NCI-H510A (cell line): Measurements from ENCODE around the gene NELL2.
"Not testable (repeated sequence)": the region's sequence is repeated elsewhere in the genome, so short reads cannot be mapped to it uniquely, and the experiment has no call there.

Source experiments
- DNase-seq: peaks from one replicate; lab custom pipeline; 2025; lab: John Stamatoyannopoulos, UW

Gene NELL2

DNA sequence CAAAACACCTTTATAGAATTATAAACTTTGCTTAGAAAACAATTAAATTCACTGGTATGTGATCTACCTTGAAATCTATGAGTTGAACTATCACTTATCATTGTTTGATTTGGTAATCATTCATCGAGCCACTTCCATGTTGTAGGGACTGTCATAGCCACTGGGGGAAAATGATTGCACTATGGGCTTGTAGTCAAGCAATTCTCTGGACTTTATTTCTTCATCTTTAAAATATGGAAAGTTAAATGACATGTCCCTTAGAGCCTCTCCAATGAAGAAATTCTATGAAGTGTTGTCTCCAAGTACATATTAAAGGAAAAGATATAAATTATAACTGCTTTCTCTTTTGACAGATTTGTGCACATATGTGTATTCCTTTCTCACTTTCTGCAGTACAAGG, 97.3 kb downstream of the NELL2 start:
- no peak for DNase-seq

DNA sequence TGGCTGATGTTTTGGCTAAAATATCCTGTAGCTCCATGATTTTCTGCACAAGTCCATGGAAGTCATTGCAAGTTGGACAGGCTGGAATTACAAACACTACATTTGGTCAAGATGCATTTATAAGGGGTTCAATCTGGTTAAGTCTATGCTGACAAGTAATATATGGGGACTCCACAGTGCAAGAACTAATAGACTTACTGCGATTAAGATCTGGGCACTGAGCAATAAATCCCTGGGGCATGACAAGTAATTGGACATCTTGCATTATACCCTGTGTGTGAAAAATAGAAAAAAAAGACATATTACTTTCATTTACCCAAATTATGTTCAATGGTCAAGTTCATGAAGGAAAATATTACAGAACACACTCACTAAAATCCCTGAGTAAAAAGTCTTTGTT, 99.1 kb downstream of the NELL2 start:
- no peak for DNase-seq

DNA sequence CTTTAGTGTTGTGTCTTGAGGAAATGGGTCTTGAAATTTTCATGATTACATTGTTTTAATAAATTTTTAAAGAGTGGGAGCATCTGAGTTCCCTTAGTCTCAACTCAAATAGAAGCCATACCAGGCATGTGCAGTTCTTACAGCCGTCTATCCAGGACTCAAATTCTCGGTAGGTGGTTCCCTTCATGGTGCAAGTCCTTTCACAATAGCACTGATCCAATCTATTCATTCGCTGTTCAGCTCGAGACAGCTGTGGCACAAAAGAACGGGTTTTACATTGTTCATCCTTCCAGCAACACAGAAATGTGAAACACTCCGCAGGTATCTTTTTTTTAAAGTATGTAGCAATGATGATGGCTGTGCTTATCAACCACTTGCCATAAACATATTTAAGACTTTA, 100.2 kb downstream of the NELL2 start:
- no peak for DNase-seq

DNA sequence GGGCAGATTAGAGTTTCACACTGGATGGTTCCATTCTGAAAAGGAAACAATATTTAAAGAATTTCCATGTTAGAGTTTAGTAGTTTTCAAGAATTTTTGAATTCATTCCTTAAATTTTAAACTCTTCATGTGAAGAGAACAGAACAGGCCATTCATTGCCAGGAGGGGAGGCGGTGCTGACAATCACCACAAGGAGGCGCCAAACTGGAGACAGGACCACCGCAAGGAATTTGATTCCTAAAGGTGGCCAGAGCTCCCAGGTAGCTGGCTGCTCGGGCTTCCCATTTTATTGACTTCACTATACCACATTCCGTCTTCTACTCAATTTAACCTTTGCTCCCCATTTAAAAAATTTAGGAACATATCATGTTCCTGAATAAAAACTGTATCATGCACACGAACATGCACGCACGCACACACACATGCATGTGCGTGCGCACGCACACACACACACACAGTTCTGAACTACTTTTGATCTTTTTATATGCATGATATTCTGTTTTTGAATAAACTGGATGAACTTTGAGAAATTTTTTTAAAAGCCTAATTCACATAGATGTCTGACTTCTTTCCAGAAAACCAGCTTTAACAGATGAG, 101.2 kb downstream of the NELL2 start:
- no peak for DNase-seq

DNA sequence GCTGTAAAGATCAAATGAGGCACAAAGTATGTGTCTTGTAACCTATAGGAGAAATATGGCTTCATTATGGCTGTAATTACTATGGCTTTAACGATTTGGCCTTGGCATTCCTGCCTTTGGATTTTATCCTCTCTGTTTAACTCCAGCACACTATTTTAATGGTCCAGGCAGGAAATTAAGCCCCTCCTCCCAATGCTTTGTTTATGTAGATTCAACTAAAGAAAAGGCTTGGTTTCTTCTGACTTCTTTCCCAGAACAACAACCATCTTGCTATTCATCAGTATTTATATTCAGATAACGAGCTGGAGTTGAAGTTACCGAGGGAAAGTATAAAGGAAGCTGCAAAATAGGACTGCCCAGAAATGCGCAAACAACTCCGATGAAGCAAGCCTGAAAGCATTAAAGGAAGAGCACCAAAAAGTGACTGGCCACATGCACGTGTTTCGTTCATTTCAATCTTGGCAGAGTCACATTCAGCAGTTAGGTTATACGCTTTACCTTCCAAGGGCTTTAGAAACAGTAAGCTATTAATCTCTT, 104.6 kb downstream of the NELL2 start:
- DNase-seq = no peak

DNA sequence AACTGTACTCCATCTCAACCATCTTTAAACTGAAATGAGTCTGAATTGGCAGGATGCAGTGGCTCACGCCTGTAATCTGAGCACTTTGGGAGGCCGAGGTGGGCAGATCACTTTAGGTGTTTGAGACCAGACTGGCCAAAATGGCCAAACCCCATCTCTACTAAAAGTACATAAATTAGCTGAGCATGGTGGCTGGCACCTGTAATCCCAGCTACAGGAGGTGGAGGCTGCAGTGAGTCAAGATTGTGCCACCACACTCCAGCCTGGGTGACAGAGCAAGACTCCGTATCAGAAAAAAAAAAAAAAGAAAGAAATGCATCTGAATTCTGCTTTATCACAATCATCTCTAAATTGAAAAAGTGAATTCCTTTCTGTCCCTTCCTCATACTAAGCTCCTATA, 110.3 kb downstream of the NELL2 start:
- DNase-seq = no peak

DNA sequence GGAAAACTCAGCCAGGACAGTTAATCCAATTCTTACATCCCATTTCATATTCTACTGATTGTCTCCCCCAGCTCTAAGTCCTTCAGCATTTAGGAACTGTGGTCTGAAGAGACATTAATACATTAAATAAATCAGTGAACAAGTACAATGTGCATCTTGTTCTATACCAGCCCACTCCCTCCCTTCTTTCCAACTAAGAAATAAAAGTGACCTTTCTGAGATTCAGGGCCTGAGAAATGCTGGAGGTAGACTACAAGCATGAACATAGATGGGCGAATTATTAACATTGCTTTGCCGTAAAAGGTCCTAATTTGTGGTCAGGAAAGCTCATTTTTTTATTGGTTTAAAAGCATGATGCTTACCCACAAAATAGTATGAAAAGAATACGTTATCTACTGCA, 113.1 kb downstream of the NELL2 start:
- no peak for DNase-seq

DNA sequence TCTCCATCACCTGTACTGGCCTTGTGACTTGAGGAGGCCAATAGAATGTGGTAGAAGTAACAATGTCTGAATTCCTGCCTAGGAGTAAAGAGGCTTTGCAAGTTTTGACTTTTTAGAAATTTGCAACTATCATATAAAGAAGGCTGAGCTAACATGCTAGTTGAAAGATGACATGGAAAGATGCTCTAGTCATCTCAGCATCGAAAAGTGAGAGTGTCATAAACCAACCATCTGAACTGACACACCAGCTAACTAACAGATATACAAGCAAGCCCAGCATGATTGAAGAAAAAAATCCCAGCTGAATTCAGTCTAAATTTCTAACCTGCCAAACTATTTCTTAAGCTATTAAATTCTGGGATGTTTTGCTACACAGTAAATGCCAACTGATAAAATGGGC, 116.8 kb downstream of the NELL2 start:
- DNase-seq = no peak

DNA sequence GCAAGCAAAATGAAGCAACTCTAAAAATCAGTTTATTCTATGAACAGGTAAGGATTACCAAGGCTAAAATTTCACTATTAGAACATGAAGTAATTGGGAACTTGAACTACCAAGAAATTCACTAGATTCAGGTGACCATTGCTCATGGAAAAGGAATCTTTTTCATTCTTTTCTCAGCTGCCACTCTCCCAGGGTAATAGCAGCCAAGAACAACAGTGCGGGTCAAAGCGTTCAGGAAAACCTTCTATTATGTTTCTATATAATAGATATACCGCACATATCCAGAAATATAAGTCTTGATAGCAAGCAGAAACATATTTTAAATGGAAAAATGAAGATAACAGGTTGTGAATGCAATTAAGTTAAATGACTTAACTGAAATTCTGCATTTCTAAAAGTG, 125.6 kb downstream of the NELL2 start:
- DNase-seq = no peak

DNA sequence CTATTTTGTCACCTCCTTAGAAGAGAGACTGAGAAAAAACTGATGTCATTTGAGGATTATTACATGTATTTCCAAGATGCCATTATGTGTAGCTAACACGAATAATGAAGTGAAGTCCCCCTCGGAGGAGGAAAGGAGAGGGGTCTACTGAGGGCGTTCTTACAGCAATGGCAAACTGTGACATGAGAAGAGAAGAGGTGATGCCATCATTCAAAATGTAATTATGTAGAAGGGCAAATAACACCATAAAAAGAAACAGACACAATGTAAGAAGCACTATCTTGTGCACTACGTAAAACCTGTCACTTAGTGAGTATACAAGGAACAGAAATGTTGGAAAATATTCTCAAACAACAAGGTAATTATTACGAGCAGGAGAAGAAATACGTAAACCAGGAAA, 126.5 kb downstream of the NELL2 start:
- no peak for DNase-seq

DNA sequence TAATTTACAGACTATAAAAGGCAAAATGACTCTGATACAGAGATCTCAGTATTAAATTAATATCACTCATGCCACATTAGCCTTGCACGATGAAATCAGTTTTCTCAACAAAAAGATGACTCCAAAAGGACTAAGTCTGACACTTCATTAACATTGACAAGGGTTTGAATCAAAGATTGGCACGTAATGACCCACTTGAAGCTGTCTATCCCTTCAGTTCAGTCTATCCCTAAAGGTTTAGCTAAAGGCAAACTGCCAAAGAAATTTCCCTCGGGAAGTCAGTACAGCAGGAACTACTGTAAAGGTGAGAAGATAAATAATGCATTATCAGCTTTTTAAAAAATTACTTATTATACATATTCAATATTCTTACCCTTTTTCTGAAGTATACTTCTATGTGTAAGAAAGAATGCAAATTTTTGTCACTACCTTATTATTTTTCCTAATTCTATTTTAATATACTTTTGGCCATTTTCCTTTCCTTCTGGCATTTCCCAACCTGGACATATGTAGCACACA, 127.1 kb downstream of the NELL2 start:
- no peak for DNase-seq

DNA sequence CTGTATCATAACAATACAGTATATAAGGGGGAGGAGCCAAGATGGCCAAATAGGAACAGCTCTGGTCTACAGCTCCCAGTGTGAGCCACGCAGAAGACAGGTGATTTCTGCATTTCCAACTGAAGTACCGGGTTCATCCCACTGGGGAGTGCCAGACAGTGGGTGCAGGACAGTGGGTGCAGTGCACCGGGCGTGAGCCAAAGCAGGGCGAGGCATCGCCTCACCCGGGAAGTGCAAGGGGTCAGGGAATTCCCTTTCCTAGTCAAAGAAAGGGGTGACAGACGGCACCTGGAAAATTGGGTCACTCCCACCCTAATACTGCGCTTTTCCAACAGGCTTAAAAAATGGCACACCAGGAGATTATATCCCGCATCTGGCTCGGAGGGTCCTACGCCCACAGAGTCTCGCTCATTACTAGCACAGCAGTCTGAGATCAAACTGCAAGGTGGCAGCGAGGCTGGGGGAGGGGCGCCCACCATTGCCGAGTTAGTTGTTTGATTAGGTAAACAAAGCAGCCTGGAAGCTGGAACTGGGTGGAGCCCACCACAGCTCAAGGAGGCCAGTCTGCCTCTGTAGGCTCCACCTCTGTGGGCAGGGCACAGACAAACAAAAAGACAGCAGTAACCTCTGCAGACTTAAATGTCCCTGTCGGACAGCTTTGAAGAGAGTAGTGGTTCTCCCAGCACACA, 134.7 kb downstream of the NELL2 start:
- DNase-seq = not testable (repeated sequence)

DNA sequence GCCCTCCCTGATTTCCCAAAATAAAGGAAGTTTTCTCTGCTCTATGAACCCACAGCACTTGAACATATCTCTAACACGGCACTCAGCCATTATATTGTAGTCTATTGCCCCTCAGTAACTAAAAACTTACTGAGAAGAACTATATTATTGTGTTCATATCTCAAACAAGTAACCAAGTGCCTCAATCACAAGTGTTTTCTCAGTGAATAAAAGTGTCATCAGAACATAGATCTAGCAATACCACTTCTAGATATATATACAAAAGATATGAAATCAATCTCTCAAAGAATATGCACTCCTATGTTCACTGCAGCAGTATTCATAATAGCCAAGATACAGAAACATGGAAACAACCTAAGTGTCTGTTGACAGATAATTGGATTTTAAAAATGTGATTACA, 138.1 kb downstream of the NELL2 start:
- no peak for DNase-seq

DNA sequence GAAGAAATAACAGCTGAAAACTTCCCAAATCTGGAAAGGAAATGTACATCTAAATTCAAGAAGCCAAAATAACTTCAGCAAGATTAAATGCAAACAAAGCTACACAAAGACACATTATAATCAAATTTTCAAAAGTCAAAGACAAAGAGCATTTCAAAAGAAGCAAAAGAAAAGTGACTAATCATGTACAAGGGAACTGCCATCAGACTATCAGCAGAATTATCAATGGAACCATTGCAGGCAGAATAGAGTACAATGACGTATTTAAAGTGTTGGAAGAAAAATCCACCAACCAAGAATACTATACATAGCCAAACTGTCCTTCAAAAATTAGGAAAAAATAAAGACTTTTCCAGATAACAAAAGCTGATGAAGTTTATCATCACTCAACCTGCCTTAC, 147.5 kb downstream of the NELL2 start:
- DNase-seq = no peak

DNA sequence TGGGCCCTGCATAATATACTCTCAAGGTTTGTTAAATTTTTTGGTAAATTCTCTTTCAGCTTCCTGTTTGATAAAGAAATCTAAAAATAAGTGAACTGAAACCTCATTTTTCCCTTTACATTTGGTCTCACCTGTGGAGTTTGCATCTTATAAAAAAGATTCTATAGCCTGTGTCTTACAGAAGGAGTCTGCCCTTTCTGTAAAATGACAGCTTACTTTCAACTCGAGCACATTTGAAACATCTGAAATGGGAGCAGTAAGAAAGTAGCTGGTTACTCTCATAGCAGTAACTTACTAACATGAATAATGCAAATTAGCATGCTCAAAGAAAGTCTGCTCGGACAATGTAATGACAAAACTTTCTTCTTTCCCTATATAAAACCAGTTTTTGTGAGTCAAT, 155.8 kb downstream of the NELL2 start:
- no peak for DNase-seq

DNA sequence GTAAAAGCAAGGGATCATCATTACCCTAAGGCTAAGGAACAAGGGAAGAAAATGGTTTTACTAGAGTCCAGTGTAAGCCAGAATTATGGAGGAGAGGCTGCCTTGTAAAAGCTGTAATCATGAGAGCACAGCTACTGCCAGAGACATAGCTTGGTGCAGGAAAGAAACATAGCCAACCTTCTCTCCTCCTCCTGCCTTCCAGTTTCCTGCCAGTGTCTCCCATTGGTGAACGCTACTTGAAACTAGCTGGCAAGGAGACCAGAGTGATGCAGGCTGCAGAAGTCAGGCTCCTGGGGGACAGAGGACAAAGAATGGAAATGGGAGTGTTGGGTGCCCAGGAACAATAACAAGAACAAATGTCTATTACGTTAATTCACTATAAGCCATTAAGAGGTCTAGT, 158.5 kb downstream of the NELL2 start:
- DNase-seq = no peak

DNA sequence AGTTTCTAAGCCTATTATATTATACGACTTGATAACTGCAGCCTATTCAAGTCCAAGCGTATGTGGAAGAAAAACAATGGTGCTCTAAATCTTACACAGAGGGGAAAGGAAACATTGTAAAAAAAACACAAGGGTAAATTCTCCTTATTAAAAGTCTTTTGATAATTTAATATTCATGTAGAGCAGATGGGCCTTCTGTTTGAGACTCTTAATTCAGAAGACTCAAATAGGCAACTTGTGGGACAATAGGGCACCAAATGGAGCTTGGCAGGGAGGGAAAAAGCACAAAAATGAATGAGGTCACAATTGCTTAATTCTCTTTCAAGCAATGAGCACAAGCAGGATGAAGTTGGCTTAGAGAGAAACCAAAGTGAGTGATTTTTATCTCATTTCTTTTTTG, 159.4 kb downstream of the NELL2 start:
- no peak for DNase-seq

DNA sequence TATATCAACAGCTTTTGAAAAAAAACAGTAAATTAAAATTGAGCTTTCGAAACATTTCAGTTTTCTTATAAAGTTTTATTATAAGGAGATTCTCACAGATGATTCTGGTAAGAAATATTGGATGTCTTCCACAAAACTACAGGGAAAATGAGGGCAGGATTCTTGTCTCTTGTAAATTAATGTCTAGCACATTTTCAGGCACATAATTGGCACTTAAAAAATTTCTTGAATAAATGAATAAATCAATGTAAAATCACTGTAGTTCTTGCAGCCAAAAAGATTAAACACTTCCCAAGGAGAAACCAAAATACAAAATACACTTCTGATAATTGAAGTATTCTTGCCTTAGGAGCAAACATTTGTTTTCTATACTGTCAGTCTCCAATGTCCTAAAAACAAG, 164.4 kb downstream of the NELL2 start:
- DNase-seq = no peak

DNA sequence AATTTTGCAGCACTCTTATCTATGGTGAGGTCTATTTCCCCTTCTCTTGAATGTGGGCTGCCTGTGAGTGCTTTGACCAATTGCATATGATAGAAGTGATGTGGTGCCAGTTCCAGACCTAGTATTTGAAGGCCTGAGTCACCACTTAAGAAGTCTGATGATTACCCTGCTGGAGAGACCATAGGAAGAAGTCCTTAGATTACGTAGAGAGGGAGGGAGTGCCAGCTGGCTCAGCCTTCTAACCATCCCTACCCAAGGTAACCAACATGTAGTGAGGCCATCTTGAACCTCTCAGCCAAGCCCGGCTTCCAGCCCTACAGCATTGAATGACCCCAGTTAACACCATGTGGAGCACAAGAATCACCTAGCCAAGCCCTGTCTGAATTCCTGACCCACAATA, 166.9 kb downstream of the NELL2 start:
- DNase-seq = no peak

DNA sequence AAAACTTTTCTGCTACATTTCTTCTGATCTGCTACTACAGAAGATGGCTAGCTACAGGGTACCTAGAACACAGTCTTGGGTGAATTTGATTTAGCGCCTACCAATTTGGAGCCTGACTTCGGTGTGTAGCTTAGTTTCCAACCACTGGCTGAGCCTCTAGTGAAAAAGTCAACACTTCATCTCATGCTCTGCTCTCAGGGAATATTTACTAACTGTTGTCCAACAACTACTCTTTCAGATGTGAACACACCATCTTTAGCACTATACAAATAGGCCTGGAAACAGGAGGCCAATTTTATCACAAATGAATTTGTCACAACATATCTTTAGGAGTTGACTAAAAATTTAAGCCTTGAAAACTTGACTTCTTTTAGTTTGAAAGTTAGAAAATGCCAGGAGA, 167.9 kb downstream of the NELL2 start:
- DNase-seq = no peak

DNA sequence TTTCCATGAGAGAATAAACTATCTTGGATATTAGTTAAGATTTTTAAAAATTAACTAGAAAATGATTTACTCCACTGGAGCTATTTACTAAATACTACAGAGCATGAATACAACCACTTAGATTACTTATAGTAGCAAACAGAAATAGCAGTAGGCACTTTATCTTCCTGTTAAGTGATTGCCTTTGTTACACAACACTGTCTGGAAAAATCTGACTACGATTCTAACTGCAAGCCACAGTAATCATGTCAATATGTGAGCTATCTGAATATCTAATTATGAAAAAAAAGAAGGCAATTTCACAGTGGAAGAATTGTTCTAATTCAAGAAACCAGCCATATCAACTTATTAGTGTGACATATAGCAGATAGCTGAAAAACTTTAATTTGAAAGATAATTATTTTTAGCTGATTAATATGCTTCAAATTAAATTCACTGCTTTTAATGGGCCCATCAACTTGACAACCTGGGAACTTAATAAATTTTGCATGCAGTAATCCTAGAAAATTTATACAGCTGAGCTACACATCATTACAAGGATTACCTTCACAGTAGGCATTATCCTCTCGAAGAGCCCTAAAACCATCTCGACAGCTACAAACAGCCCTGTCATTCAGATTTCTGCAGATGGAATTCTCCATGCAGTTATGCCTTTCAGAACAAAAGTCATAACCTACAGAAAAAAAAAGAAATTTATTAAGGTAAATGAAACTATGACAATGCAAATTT, 172.8 kb downstream of the NELL2 start:
- no peak for DNase-seq

DNA sequence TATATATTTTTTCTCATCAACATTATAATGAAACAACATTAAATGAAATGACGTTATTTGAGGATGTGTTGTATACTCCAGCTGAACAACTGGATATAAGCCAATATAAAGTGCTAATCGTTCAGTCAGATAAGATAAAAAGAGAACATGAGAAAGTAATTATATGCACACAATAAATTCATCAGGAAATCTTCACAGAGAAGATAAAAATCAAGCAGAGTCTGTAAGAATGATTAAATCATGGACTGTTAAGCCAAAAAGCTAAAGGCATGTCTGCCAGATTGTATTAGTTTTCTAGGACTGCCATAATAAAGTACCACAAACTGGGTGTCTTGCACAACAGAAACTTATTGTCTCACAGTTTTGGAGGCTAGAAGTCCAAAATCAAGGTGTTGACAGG, 178.6 kb downstream of the NELL2 start:
- no peak for DNase-seq

DNA sequence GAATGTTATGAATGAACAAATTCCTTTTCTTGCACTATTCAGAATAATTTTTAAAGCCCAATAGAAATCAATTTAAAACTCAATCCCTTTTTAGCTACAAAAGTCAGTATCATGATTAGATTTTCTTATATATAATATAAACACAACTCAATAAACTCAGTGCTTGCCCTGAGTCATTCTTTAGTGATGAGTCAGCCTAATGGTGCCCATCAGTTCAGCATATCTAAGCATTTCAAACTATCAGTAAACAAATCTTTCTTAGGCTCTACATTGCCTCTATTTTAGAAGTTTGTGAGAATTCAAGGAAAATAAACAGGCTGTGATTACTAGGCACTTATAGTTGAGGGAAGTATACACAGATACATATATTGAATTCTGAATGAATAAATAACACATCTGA, 179.6 kb downstream of the NELL2 start:
- no peak for DNase-seq
